IMR-90 (cell line): ENCODE data around the gene MAT2A. TPM values are rescaled to one million over a fixed set of nuclear protein-coding genes. Genes with fewer than 3 reads are reported as not detected.

ENCODE experiments used
- ATAC-seq: fragments of 200-7000 bp; cut with Tn5 transposase; 2 replicates; pipeline ENCODE4 v1.9.1; 2020; ENCODE audit warnings: low read depth, mild to moderate bottlenecking, moderate library complexity
- BruUV-seq: library from RNA; stranded (reverse); fragments of 400-500 nt; replicated peaks from 2 replicates; lab custom pipeline; 2021; lab: Mats Ljungman, UMichigan
- CTCF ChIA-PET: fragments of 300-600 bp; formaldehyde crosslinking; extraction: SDS; loops from one replicate; lab custom pipeline; 2021; ENCODE audit warnings: antibody characterized with exemption; lab: Yijun Ruan, JAX
- POLR2A ChIA-PET: fragments of 300-600 bp; sonication (Branson Sonifier 250); formaldehyde crosslinking; loops from one replicate; lab custom pipeline; 2022; ENCODE audit warnings: antibody characterized with exemption; ENCODE audit not compliant: unreplicated experiment; lab: Charles Lee
- DNase-seq: peaks from one replicate; pipeline ENCODE4 v3.0.0; 2013
- H2AFZ ChIP-seq: replicated peaks from 2 replicates; pipeline ENCODE3; 2013; ENCODE audit warnings: low read length, mild to moderate bottlenecking; ENCODE audit not compliant: poor library complexity
- H2AK5ac ChIP-seq: 2 replicates; pipeline ENCODE4 v1.6.1; 2013; ENCODE audit warnings: low read depth, low read length, inconsistent platforms
- H2AK9ac ChIP-seq: replicated peaks from 2 replicates; pipeline ENCODE3; 2013; ENCODE audit warnings: mild to moderate bottlenecking, low read depth, low read length, moderate library complexity; ENCODE audit not compliant: poor library complexity
- H2BK120ac ChIP-seq: 2 replicates; pipeline ENCODE4 v1.6.1; 2013; ENCODE audit warnings: low read depth, low read length, inconsistent platforms
- H2BK15ac ChIP-seq: 3 replicates; pipeline ENCODE4 v1.6.1; 2013; ENCODE audit warnings: low read depth, low read length, inconsistent platforms
- H2BK20ac ChIP-seq: 2 replicates; pipeline ENCODE4 v1.6.1; 2013; ENCODE audit warnings: low read depth, mild to moderate bottlenecking, inconsistent platforms, low read length, moderate library complexity
- H2BK5ac ChIP-seq: 2 replicates; pipeline ENCODE4 v1.6.1; 2013; ENCODE audit warnings: mild to moderate bottlenecking, low read depth, low read length, inconsistent platforms; ENCODE audit not compliant: poor library complexity, severe bottlenecking
- H3K14ac ChIP-seq: replicated peaks from 2 replicates; pipeline ENCODE4 v1.6.1; 2013; ENCODE audit warnings: low read depth, low read length, inconsistent platforms
- H3K18ac ChIP-seq: 2 replicates; pipeline ENCODE4 v1.6.1; 2013; ENCODE audit warnings: low read depth, low read length, control low read depth
- H3K23ac ChIP-seq: 2 replicates; pipeline ENCODE4 v1.6.1; 2013; ENCODE audit warnings: low read depth, low read length, inconsistent platforms
- H3K27ac ChIP-seq: 2 replicates; pipeline ENCODE4 v1.5.1; 2013; ENCODE audit warnings: mild to moderate bottlenecking, control low read depth, low read length; ENCODE audit not compliant: insufficient read depth
- H3K27me3 ChIP-seq: 2 replicates; pipeline ENCODE4 v1.6.1; 2013; ENCODE audit warnings: low read length; ENCODE audit not compliant: control insufficient read depth, insufficient read depth
- H3K36me3 ChIP-seq: 2 replicates; pipeline ENCODE4 v1.6.1; 2013; ENCODE audit warnings: low read length, mixed read lengths; ENCODE audit not compliant: control insufficient read depth, insufficient read depth
- H3K4ac ChIP-seq: 2 replicates; pipeline ENCODE4 v1.6.1; 2013; ENCODE audit warnings: low read depth, low read length, inconsistent platforms
- H3K4me1 ChIP-seq: 2 replicates; pipeline ENCODE4 v1.6.1; 2013; ENCODE audit warnings: low read length, mixed read lengths; ENCODE audit not compliant: control insufficient read depth, insufficient read depth
- H3K4me2 ChIP-seq: 2 replicates; pipeline ENCODE4 v1.6.1; 2013; ENCODE audit warnings: low read depth, mild to moderate bottlenecking, control low read depth, low read length, moderate library complexity
- H3K4me3 ChIP-seq: 2 replicates; pipeline ENCODE4 v1.5.1; 2013; ENCODE audit warnings: low read depth, mild to moderate bottlenecking, control low read depth, low read length, moderate library complexity; ENCODE audit not compliant: insufficient read depth
- H3K56ac ChIP-seq: 2 replicates; pipeline ENCODE4 v1.6.1; 2013; ENCODE audit warnings: low read length, inconsistent platforms; ENCODE audit not compliant: insufficient read depth; ENCODE audit errors: extremely low read depth
- H3K79me1 ChIP-seq, 2 experiments: 2 replicates each; pipeline ENCODE4 v1.6.1; 2013; ENCODE audit warnings: low read length in 2 of 2, inconsistent platforms in 1 of 2, low read depth in 1 of 2
- H3K9ac ChIP-seq: 2 replicates; pipeline ENCODE4 v1.6.1; 2013; ENCODE audit warnings: low read depth, low read length, control low read depth
- H3K9me1 ChIP-seq: 2 replicates; pipeline ENCODE4 v1.6.1; 2013; ENCODE audit warnings: low read length, inconsistent platforms; ENCODE audit not compliant: insufficient read depth
- H3K9me3 ChIP-seq: 2 replicates; pipeline ENCODE4 v1.6.1; 2013; ENCODE audit warnings: low read length; ENCODE audit not compliant: control insufficient read depth, insufficient read depth
- H4K20me1 ChIP-seq: 2 replicates; pipeline ENCODE4 v1.6.1; 2013; ENCODE audit warnings: low read length, inconsistent platforms; ENCODE audit not compliant: insufficient read depth
- H4K5ac ChIP-seq: 2 replicates; pipeline ENCODE4 v1.6.1; 2013; ENCODE audit warnings: mild to moderate bottlenecking, low read depth, low read length, control low read depth
- H4K8ac ChIP-seq, 2 experiments: 2 replicates each; pipeline ENCODE4 v1.6.1; 2013; ENCODE audit warnings: low read depth in 2 of 2, low read length in 2 of 2, control low read depth in 1 of 2, inconsistent platforms in 1 of 2
- H4K91ac ChIP-seq: 2 replicates; pipeline ENCODE4 v1.6.1; 2013; ENCODE audit warnings: low read depth, low read length, inconsistent platforms; ENCODE audit not compliant: insufficient read depth
- BHLHE40 ChIP-seq: fragments of 150-350 bp; IDR thresholded peaks from 2 replicates; pipeline ENCODE4 v1.6.1; 2016; ENCODE audit warnings: mild to moderate bottlenecking, low read depth, low read length
- CEBPB ChIP-seq: IDR thresholded peaks from 2 replicates; pipeline ENCODE4 v1.6.1; 2012; ENCODE audit warnings: low read depth, low read length, improper control_type of control experiment
- CHD1 ChIP-seq: IDR thresholded peaks from 2 replicates; pipeline ENCODE4 v1.6.1; 2012; ENCODE audit warnings: low read depth, low read length, improper control_type of control experiment
- CTCF ChIP-seq: conservative IDR thresholded peaks from 2 replicates; pipeline ENCODE4 v1.5.1; 2012; ENCODE audit warnings: mild to moderate bottlenecking, low read depth, low read length, improper control_type of control experiment
- ELK1 ChIP-seq: fragments of 150-350 bp; IDR thresholded peaks from 2 replicates; pipeline ENCODE4 v1.6.1; 2016; ENCODE audit warnings: low read depth, mild to moderate bottlenecking, low read length, moderate library complexity, borderline replicate concordance
- FOS ChIP-seq: fragments of 150-350 bp; IDR thresholded peaks from 2 replicates; pipeline ENCODE4 v1.6.1; 2016; ENCODE audit warnings: low read depth, low read length
- MAZ ChIP-seq: IDR thresholded peaks from 2 replicates; pipeline ENCODE4 v1.6.1; 2012; ENCODE audit warnings: low read depth, mild to moderate bottlenecking, low read length, improper control_type of control experiment, moderate library complexity, borderline replicate concordance
- NFE2L2 ChIP-seq: fragments of 150-350 bp; IDR thresholded peaks from 2 replicates; pipeline ENCODE4 v1.6.1; 2016; ENCODE audit warnings: low read depth, mild to moderate bottlenecking, low read length
- POLR2A ChIP-seq: IDR thresholded peaks from 2 replicates; pipeline ENCODE4 v1.6.1; 2012; ENCODE audit warnings: mild to moderate bottlenecking, low read depth, low read length
- RAD21 ChIP-seq: IDR thresholded peaks from 2 replicates; pipeline ENCODE4 v1.6.1; 2012; ENCODE audit warnings: low read length, improper control_type of control experiment
- RCOR1 ChIP-seq: IDR thresholded peaks from 2 replicates; pipeline ENCODE4 v1.6.1; 2012; ENCODE audit warnings: mild to moderate bottlenecking, low read length, improper control_type of control experiment; ENCODE audit not compliant: insufficient replicate concordance
- RFX5 ChIP-seq: IDR thresholded peaks from 2 replicates; pipeline ENCODE4 v1.8.0; 2012; ENCODE audit warnings: low read depth, mild to moderate bottlenecking, low read length, moderate library complexity
- SMC3 ChIP-seq: fragments of 150-350 bp; IDR thresholded peaks from 2 replicates; pipeline ENCODE4 v1.6.1; 2016; ENCODE audit warnings: low read depth, mild to moderate bottlenecking, antibody characterized with exemption, low read length, moderate library complexity
- USF2 ChIP-seq: fragments of 150-350 bp; IDR thresholded peaks from 2 replicates; pipeline ENCODE4 v1.6.1; 2017; ENCODE audit warnings: mild to moderate bottlenecking, antibody characterized with exemption, low read length, low read depth
- WGBS, 2 experiments: methylation state at CpG; one replicate each; pipeline versions ENCODE4 v1.1.5 to v1.1.7; 2013; ENCODE audit warnings: missing lambda C conversion rate in 2 of 2; ENCODE audit not compliant: insufficient read length in 1 of 2; ENCODE audit errors: extremely low coverage in 2 of 2; 5-methylcytosine and 5-hydroxymethylcytosine counted together
- dilution Hi-C: fragments of 300-500 bp; cut with HindIII; formaldehyde crosslinking; loops from one replicate; pipeline ENCODE4 v1.14.3; 2018; ENCODE audit warnings: low sequenced_read_pairs; ENCODE audit not compliant: unreplicated experiment
- in situ Hi-C: fragments of 300-500 bp; cut with MboI; formaldehyde crosslinking; loops from 3 replicates; pipeline ENCODE4 v1.14.3; 2019; ENCODE audit warnings: low sequenced_read_pairs, inconsistent platforms, mixed read lengths
- intact Hi-C: fragments of 100-400 bp; cut with micrococcal nuclease; formaldehyde crosslinking; loops from 2 replicates; pipeline ENCODE4 v1.10.0; 2022
- polyA plus RNA-seq, 3 experiments: library from polyadenylated mRNA; depleted of rRNA; stranded (reverse); fragments of >200 nt; gene quantifications; 2 replicates each; pipeline ENCODE4 v1.2.3, GENCODE V29; 2012; ENCODE audit warnings: low replicate concordance in 1 of 3
- total RNA-seq: library from RNA; depleted of rRNA; stranded (reverse); fragments of >200 nt; gene quantifications from 2 replicates; pipeline ENCODE4 v1.2.3, GENCODE V29; 2012

MAT2A gene
- total and polyA plus RNA-seq, 2 of the 4 experiments (the other 2 are of a cell fraction): 94.1 to 223 TPM

- Histone ChIP-seq H3K9me3 (no peaks in the 10 kb centered on the region), H3K23ac (no peak overlapping the region), H2AK9ac (peak overlapping the region; percentile 62), H4K8ac (peak overlapping the region in 1 of 2 experiments; percentile 79; a peak in 1 of 4 replicates), H3K9ac (no peak overlapping the region), H2BK5ac (peak overlapping the region; percentile 39), H3K9me1 (peaks cover 54% of the 10 kb centered on the region), H2BK20ac (peak overlapping the region; percentile 69), H4K20me1 (no peaks in the 10 kb centered on the region), H4K5ac (no peak overlapping the region), H3K4me2 (no peak overlapping the region), H3K14ac (peak overlapping the region; percentile 67; the same call in 1 of the 2 replicates), H2BK120ac (peak overlapping the region; percentile 91), H3K27me3 (no peaks in the 10 kb centered on the region), H3K56ac (no peak overlapping the region), H3K4me1 (peaks cover 32% of the 10 kb centered on the region), H3K18ac (peak overlapping the region; percentile 2; the same call in 1 of the 2 replicates), H2AFZ (no peak overlapping the region), H3K4ac (peak overlapping the region; percentile 98), H3K4me3 (no peak overlapping the region), H4K91ac (peak overlapping the region; percentile 35), H3K36me3 (no peaks in the 10 kb centered on the region), H3K27ac (peak overlapping the region; percentile 72; the same call in 1 of the 2 replicates), H3K79me1 (peaks cover 0 to 24% of the 10 kb centered on the region in 2 experiments; a peak in 2 of 4 replicates), H2AK5ac (peak overlapping the region; percentile 89; the same call in 1 of the 2 replicates), H2BK15ac (peak overlapping the region; percentile 90; the same call in 2 of the 3 replicates)
- dilution Hi-C loops: no loop called here
- ChIA-PET POLR2A (interaction anchor here (1.2 kb wide), 1 partner anchor 36 kb away, joined by 4 read pairs; the partner anchor contains the start of gene MAT2A), CTCF (interaction anchor here (0.9 kb wide), 1 partner anchor 49 kb away, joined by 3 read pairs; no protein-coding TSS in a partner anchor)
- BruUV-seq: no TSS peak
- WGBS, 2 experiments: 85% methylated on average over 14 of the region's 17 CpGs; no CpG with 5 or more reads in 1 of the 2 experiments
- DNase-seq: no peak
- no peak for ATAC-seq
- in situ Hi-C loops: no loop called here
- intact Hi-C loops: no loop called here
- no peak for TF ChIP-seq BHLHE40
- no peak for TF ChIP-seq RCOR1
- no peak for TF ChIP-seq NFE2L2
- no peak for TF ChIP-seq RAD21
- no peak for TF ChIP-seq CEBPB
- no peak for TF ChIP-seq CTCF
- TF ChIP-seq RFX5: no peak
- no peak for TF ChIP-seq FOS
- TF ChIP-seq POLR2A: no peak
- TF ChIP-seq SMC3: no peak
- no peak for TF ChIP-seq MAZ
- TF ChIP-seq CHD1: no peak
- TF ChIP-seq ELK1: no peak
- no peak for TF ChIP-seq USF2
These were observed 35.7 kb upstream of the MAT2A start for GRCh38 chr2:85503168-85503850.
